MM.1S (cell line): ENCODE data around the gene ADCY4.

Experiments
- CTCF ChIP-seq: fragments of 300-600 bp; sonication (generic); IDR thresholded peaks from 2 replicates; pipeline ENCODE4 v1.5.1; 2016; ENCODE audit warnings: antibody characterized with exemption, low read length, mixed read lengths
- EZH2 ChIP-seq: fragments of 300-600 bp; sonication (generic); optimal IDR thresholded peaks from 2 replicates; pipeline ENCODE3; 2017; ENCODE audit warnings: low read depth, mild to moderate bottlenecking, antibody characterized with exemption, low read length, mixed read lengths
- EZH2phosphoT487 ChIP-seq: fragments of 300-600 bp; sonication (generic); IDR thresholded peaks from 2 replicates; pipeline ENCODE4 v1.6.1; 2018; ENCODE audit warnings: antibody characterized with exemption, low read length

- TF ChIP-seq CTCF, result no peak
- TF ChIP-seq EZH2, result no peak
- TF ChIP-seq EZH2phosphoT487, result no peak
These were observed 24.6 kb downstream of the ADCY4 start for GRCh38 chr14:24310265-24310645.
